ENCODE results near the gene XPO5.
"Not testable (repeated sequence)": the region's sequence is repeated elsewhere in the genome, so short reads cannot be mapped to it uniquely, and the experiment has no call there.

Gene XPO5

GRCh38 chr6:43575772-43576551, at the start of gene XPO5, which contains the start of gene POLH:
Gene XPO5, minus strand, starts transcription at chr6:43576038. Its CDS starts 174 bp downstream, at chr6:43575864.
Gene POLH, plus strand, starts transcription at chr6:43576185. Its CDS starts 6,135 bp downstream, at chr6:43582320.
- DNase-seq (ENCODE audit: low read depth in 2 of 2) = peak; percentile 88 to 94

- no peak for DNase-seq (ENCODE audit: low read depth in 2 of 2)
Measured at GRCh38 chr6:43625393-43625992, 49.7 kb upstream of the XPO5 start.

- DNase-seq (ENCODE audit: low read depth in 2 of 2) = no peak
Measured at GRCh38 chr6:43624786-43625288, 49.0 kb upstream of the XPO5 start.

- DNase-seq (ENCODE audit: low read depth in 2 of 2) = no peak
Measured at GRCh38 chr6:43623880-43624785, 48.3 kb upstream of the XPO5 start.

GRCh38 chr6:43622541-43622940, 46.7 kb upstream of the XPO5 start:
- DNase-seq (ENCODE audit: low read depth in 2 of 2) = no peak

- no peak for DNase-seq (ENCODE audit: low read depth in 2 of 2)
Measured at GRCh38 chr6:43621836-43622180, 46.0 kb upstream of the XPO5 start.

- no peak for DNase-seq (ENCODE audit: low read depth in 2 of 2)
Measured at GRCh38 chr6:43621078-43621835, 45.4 kb upstream of the XPO5 start.

- DNase-seq (ENCODE audit: low read depth in 2 of 2) = no peak
Measured at GRCh38 chr6:43616725-43617472, 41.1 kb upstream of the XPO5 start.

GRCh38 chr6:43614396-43614730, 38.5 kb upstream of the XPO5 start:
- DNase-seq (ENCODE audit: low read depth in 2 of 2) = no peak

GRCh38 chr6:43613721-43614395, 38.0 kb upstream of the XPO5 start:
- no peak for DNase-seq (ENCODE audit: low read depth in 2 of 2)

GRCh38 chr6:43610431-43610830, 34.6 kb upstream of the XPO5 start:
- no peak for DNase-seq (ENCODE audit: low read depth in 2 of 2)

GRCh38 chr6:43609402-43609801, 33.6 kb upstream of the XPO5 start:
- no peak for DNase-seq (ENCODE audit: low read depth in 2 of 2)

- DNase-seq (ENCODE audit: low read depth in 2 of 2) = no peak
Measured at GRCh38 chr6:43608807-43609206, 33.0 kb upstream of the XPO5 start.

- peak; percentile 25 to 45 for DNase-seq (ENCODE audit: low read depth in 2 of 2)
Measured at GRCh38 chr6:43608310-43608763, 32.5 kb upstream of the XPO5 start.

- DNase-seq (ENCODE audit: low read depth in 2 of 2) = no peak
Measured at GRCh38 chr6:43606019-43606418, 30.2 kb upstream of the XPO5 start.

- DNase-seq (ENCODE audit: low read depth in 2 of 2) = no peak
Measured at GRCh38 chr6:43604174-43604573, 28.3 kb upstream of the XPO5 start.

- no peak for DNase-seq (ENCODE audit: low read depth in 2 of 2)
Measured at GRCh38 chr6:43600595-43600994, 24.8 kb upstream of the XPO5 start.

- no peak for DNase-seq (ENCODE audit: low read depth in 2 of 2)
Measured at GRCh38 chr6:43593938-43594337, 18.1 kb upstream of the XPO5 start.

- DNase-seq (ENCODE audit: low read depth in 2 of 2) = not testable (repeated sequence)
Measured at GRCh38 chr6:43589564-43589963, 13.7 kb upstream of the XPO5 start.

GRCh38 chr6:43588194-43588593, 12.4 kb upstream of the XPO5 start:
- no peak for DNase-seq (ENCODE audit: low read depth in 2 of 2)

Measured in stimulated activated CD8-positive, alpha-beta memory T cell treated with anti-CD3 and anti-CD28 coated beads, Interleukin-2, amount 100 ng/mL, for 48 hours (primary cell).